Fibroblast of the aortic adventitia (primary cell): Measurements from ENCODE around the gene GPR50. TPM values are rescaled to one million over a fixed set of nuclear protein-coding genes. Genes with fewer than 3 reads are reported as not detected.

Experiments
- DNase-seq: peaks from one replicate; pipeline ENCODE4 v3.0.0-alpha.2; 2010; ENCODE audit warnings: low read depth
- H3K4me3 ChIP-seq: 2 replicates; pipeline ENCODE4 v1.5.1; 2011; ENCODE audit warnings: low read depth, mild to moderate bottlenecking, control low read depth, low read length, moderate library complexity
- total RNA-seq: library from RNA; depleted of rRNA; stranded (reverse); fragments of >200 nt; gene quantifications from 2 replicates; pipeline ENCODE4 v1.2.3, GENCODE V29; 2012; ENCODE audit warnings: low replicate concordance
- TF ChIP-seq, protein P1 (sequence below): IDR thresholded peaks from 2 replicates; pipeline ENCODE4 v1.5.1; 2011; ENCODE audit warnings: mild to moderate bottlenecking, low read length, control low read depth, inconsistent platforms; ENCODE audit not compliant: insufficient read depth

GPR50 gene
- total RNA-seq, 1 donor, result not detected

DNA sequence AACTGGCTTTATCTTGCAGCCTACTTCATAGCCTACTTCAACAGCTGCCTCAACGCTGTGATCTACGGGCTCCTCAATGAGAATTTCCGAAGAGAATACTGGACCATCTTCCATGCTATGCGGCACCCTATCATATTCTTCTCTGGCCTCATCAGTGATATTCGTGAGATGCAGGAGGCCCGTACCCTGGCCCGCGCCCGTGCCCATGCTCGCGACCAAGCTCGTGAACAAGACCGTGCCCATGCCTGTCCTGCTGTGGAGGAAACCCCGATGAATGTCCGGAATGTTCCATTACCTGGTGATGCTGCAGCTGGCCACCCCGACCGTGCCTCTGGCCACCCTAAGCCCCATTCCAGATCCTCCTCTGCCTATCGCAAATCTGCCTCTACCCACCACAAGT, 4.0 kb downstream of the GPR50 start:
- TF ChIP-seq, protein P1, sequence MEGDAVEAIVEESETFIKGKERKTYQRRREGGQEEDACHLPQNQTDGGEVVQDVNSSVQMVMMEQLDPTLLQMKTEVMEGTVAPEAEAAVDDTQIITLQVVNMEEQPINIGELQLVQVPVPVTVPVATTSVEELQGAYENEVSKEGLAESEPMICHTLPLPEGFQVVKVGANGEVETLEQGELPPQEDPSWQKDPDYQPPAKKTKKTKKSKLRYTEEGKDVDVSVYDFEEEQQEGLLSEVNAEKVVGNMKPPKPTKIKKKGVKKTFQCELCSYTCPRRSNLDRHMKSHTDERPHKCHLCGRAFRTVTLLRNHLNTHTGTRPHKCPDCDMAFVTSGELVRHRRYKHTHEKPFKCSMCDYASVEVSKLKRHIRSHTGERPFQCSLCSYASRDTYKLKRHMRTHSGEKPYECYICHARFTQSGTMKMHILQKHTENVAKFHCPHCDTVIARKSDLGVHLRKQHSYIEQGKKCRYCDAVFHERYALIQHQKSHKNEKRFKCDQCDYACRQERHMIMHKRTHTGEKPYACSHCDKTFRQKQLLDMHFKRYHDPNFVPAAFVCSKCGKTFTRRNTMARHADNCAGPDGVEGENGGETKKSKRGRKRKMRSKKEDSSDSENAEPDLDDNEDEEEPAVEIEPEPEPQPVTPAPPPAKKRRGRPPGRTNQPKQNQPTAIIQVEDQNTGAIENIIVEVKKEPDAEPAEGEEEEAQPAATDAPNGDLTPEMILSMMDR, result no peak
- DNase-seq, result no peak

DNA sequence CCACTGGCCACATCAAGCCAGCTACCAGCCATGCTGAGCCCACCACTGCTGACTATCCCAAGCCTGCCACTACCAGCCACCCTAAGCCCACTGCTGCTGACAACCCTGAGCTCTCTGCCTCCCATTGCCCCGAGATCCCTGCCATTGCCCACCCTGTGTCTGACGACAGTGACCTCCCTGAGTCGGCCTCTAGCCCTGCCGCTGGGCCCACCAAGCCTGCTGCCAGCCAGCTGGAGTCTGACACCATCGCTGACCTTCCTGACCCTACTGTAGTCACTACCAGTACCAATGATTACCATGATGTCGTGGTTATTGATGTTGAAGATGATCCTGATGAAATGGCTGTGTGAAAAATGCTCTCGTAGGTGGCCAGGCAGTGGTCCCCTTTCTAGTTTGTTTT, 4.7 kb downstream of the GPR50 start:
- no peak for DNase-seq
- TF ChIP-seq, protein P1, result no peak
- no peak overlapping the region for H3K4me3 ChIP-seq

More for the DNA sequence above, 4.0 kb downstream of the GPR50 start:
- no peak overlapping the region for H3K4me3 ChIP-seq

DNA sequence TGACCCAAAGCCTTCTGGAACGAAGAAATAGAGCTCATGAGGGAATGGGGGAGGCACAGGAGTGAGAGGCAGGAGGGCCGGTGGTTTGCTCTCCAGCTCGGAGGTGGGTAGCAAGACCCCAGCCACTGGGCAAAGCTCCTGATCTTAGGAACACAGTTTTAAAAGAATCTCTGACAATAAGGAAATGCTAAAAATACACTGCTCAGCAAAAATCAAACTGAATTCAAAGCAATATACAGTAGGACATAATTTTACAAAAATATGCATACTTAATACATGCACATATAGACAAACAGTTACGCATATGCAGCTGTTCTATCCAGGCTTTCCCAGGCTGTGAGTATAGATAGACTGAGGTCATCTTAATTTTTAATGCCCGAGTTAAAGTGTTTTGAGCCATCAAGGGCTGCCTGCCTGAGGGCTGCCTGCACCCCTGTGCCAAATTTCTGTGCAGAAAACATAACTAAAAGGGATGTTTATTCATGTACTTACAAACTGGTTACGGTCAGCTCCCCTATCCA, 6.9 kb downstream of the GPR50 start:
- no peak for DNase-seq
- no peak overlapping the region for H3K4me3 ChIP-seq
- TF ChIP-seq, protein P1, result no peak

DNA sequence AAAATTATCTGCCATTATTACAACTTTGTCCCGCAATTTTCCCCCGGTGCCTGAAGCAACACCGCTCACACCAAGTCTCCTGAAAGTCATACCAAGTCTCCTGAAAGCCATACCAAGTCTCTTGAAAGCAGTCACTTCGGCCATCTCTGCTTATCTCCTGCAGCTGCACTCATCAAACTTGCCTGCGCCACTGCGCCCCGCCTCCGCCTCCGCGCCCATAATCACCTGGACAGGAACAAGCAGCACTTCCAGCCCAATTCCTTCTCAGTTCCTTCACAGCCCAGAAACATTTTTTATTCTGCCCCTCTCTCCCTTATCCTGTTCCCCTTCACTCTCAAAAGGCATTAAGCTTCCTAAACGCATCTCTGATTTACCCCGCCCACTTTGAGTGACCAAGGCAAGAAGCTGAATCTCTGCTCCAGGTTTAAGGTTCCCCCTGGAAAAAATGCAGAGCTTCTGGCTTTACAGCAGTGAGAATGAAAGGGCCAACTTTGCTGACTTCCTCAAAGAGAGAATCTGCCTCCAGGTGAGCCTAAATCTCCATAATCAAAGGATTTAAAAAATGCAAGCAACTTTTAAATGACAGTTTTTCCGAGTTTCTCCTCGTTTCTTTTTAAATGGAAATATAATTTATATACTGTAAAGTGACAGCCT, 7.7 kb downstream of the GPR50 start:
- TF ChIP-seq, protein P1, result no peak
- H3K4me3 ChIP-seq, result no peak overlapping the region
- no peak for DNase-seq

DNA sequence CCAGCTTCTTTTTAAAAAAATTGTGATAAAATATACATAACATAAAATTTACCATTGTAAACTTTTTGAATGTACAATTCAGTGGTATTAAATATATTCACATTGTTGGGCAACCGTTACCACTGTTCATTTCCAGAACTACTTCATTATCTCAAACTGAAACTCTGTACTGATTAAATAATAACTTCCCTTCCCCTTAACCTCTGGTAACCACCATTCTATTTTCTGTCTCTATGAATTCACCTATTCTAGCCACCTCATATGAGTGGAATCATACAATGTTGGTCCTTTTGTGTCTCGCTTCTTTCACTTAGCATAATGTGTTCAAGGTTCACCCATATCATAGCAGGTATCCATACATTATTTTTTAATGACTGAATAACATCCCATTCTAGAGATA, 8.3 kb downstream of the GPR50 start:
- DNase-seq, result no peak
- TF ChIP-seq, protein P1, result no peak
- no peak overlapping the region for H3K4me3 ChIP-seq

DNA sequence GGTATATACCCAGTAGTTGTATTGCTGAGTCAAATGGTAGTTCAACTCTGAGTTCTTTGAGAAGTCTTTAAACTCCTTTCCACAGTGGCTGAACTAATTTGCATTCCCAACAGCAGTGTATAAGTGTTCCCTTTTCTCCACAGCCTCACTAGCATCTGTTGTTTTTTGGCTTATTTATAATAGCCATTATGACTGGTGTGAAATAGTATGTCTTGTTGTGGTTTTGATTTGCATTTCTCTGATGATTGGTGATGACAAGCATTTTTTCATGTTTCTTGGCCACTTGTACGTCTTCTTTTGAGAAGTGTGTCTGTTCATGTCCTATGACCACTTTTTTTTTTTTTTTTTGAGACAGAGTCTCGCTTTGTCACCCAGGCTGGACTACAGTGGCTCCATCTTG, 30.5 kb downstream of the GPR50 start:
- DNase-seq, result no peak
- TF ChIP-seq, protein P1, result no peak
- H3K4me3 ChIP-seq, result no peak overlapping the region

DNA sequence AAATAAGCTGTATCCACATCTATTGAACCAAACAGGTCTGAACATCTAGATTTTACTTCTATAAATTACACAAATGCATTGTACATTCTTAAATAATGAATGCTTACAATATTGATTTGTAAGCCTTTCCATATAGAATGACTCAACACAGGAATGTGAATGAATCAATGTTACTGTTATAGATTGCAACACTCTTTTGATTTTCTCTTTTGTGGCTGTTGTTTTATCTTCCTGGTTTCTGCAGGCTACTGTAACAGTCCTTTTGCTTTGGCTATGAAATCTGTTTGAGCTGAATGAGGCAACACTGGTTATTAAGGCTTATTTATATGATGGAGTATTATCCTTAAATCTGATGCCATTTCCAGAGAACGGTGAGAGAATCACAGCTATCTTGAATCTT, 49.5 kb downstream of the GPR50 start:
- TF ChIP-seq, protein P1, result no peak
- DNase-seq, result no peak
- no peak overlapping the region for H3K4me3 ChIP-seq
